NCI-H446 treated with DMSO at 0.1 percent for 48 hours (cell line): ENCODE results near the gene LMAN1L.
A peak's percentile ranks its signal among the peaks of the same experiment; 100 is the strongest.

Experiments used
- DNase-seq: peaks from one replicate; lab custom pipeline; 2025; lab: John Stamatoyannopoulos, UW

The LMAN1L gene

GRCh38 chr15:74812533-74812932, at the start of gene LMAN1L:
Gene LMAN1L, plus strand, starts transcription at chr15:74812835. Its CDS starts 20 bp downstream, at chr15:74812855.
- DNase-seq, result peak; percentile 51

- DNase-seq, result no peak
These were observed 49.2 kb upstream of the LMAN1L start for GRCh38 chr15:74763416-74763815.

- DNase-seq, result no peak
These were observed 45.2 kb upstream of the LMAN1L start for GRCh38 chr15:74767167-74768098.

GRCh38 chr15:74768099-74768770, 44.4 kb upstream of the LMAN1L start:
- DNase-seq, result no peak

GRCh38 chr15:74768771-74769342, 43.8 kb upstream of the LMAN1L start:
- DNase-seq, result no peak

GRCh38 chr15:74769463-74770025, 43.1 kb upstream of the LMAN1L start:
- no peak for DNase-seq

GRCh38 chr15:74770211-74770903, 42.3 kb upstream of the LMAN1L start:
- DNase-seq, result no peak

GRCh38 chr15:74773329-74773728, 39.3 kb upstream of the LMAN1L start:
- DNase-seq, result no peak

GRCh38 chr15:74773731-74774252, 38.8 kb upstream of the LMAN1L start:
- DNase-seq, result no peak

GRCh38 chr15:74775132-74775562, 37.5 kb upstream of the LMAN1L start:
- DNase-seq, result no peak

GRCh38 chr15:74775894-74776293, 36.7 kb upstream of the LMAN1L start:
- DNase-seq, result no peak

GRCh38 chr15:74776821-74777768, 35.5 kb upstream of the LMAN1L start:
- DNase-seq, result no peak

- no peak for DNase-seq
These were observed 34.7 kb upstream of the LMAN1L start for GRCh38 chr15:74777769-74778598.

GRCh38 chr15:74778599-74778970, 34.0 kb upstream of the LMAN1L start:
- no peak for DNase-seq

- no peak for DNase-seq
These were observed 33.4 kb upstream of the LMAN1L start for GRCh38 chr15:74779162-74779648.

- no peak for DNase-seq
These were observed 31.9 kb upstream of the LMAN1L start for GRCh38 chr15:74780523-74781430.

GRCh38 chr15:74781431-74782258, 31.0 kb upstream of the LMAN1L start, which contains the start of gene CSK:
Gene CSK, plus strand, starts transcription at chr15:74782080. Its CDS starts 16,218 bp downstream, at chr15:74798298.
- DNase-seq, result no peak
